B cell (primary cell): ENCODE measurements around the gene ICOS.

Experiments
- EZH2 ChIP-seq: IDR thresholded peaks from 2 replicates; pipeline ENCODE4 v1.6.1; 2012; ENCODE audit warnings: borderline replicate concordance, low read depth, mild to moderate bottlenecking, moderate library complexity, low read length; ENCODE audit not compliant: insufficient read depth, poor library complexity, severe bottlenecking
- TF ChIP-seq, protein P1 (sequence below): fragments of 200-600 bp; IDR thresholded peaks from one replicate; pipeline ENCODE4 v1.8.0; 2022; ENCODE audit warnings: antibody characterized with exemption, mild to moderate bottlenecking

- TF ChIP-seq, protein P1, sequence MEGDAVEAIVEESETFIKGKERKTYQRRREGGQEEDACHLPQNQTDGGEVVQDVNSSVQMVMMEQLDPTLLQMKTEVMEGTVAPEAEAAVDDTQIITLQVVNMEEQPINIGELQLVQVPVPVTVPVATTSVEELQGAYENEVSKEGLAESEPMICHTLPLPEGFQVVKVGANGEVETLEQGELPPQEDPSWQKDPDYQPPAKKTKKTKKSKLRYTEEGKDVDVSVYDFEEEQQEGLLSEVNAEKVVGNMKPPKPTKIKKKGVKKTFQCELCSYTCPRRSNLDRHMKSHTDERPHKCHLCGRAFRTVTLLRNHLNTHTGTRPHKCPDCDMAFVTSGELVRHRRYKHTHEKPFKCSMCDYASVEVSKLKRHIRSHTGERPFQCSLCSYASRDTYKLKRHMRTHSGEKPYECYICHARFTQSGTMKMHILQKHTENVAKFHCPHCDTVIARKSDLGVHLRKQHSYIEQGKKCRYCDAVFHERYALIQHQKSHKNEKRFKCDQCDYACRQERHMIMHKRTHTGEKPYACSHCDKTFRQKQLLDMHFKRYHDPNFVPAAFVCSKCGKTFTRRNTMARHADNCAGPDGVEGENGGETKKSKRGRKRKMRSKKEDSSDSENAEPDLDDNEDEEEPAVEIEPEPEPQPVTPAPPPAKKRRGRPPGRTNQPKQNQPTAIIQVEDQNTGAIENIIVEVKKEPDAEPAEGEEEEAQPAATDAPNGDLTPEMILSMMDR = no peak
- TF ChIP-seq EZH2 = no peak
Observed at GRCh38 chr2:203935568-203935967, 995 bp upstream of the ICOS start.
